ENCODE data around the gene FOXF2.

Gene FOXF2

GRCh38 chr6:1415416-1416063 is 26.2 kb downstream of the FOXF2 start:
- no peak for DNase-seq

- no peak for DNase-seq
These were observed 26.9 kb downstream of the FOXF2 start for GRCh38 chr6:1416191-1416760.

GRCh38 chr6:1416820-1417219 is 27.4 kb downstream of the FOXF2 start:
- no peak for DNase-seq

- no peak for DNase-seq
These were observed 28.3 kb downstream of the FOXF2 start for GRCh38 chr6:1417718-1418117.

- no peak for DNase-seq
These were observed 29.3 kb downstream of the FOXF2 start for GRCh38 chr6:1418471-1419191.

GRCh38 chr6:1420382-1420781 is 31.0 kb downstream of the FOXF2 start:
- no peak for DNase-seq

- DNase-seq = no peak
These were observed 32.9 kb downstream of the FOXF2 start for GRCh38 chr6:1422290-1422689.

GRCh38 chr6:1423578-1423977 is 34.2 kb downstream of the FOXF2 start:
- peak; percentile 28 for DNase-seq

GRCh38 chr6:1424306-1424927 is 35.0 kb downstream of the FOXF2 start:
- DNase-seq = peak; percentile 56

- peak; percentile 9 for DNase-seq
These were observed 37.0 kb downstream of the FOXF2 start for GRCh38 chr6:1426416-1426815.

GRCh38 chr6:1435806-1436205 is 46.4 kb downstream of the FOXF2 start:
- DNase-seq = no peak

GRCh38 chr6:1436334-1437306 is 47.2 kb downstream of the FOXF2 start:
- DNase-seq = peak; percentile 62

GRCh38 chr6:1437553-1438406 is 48.4 kb downstream of the FOXF2 start:
- no peak for DNase-seq

GRCh38 chr6:1438471-1438881 is 49.1 kb downstream of the FOXF2 start:
- no peak for DNase-seq

GRCh38 chr6:1439349-1439748 is 50.0 kb downstream of the FOXF2 start:
- no peak for DNase-seq

- DNase-seq = no peak
These were observed 53.6 kb downstream of the FOXF2 start for GRCh38 chr6:1442929-1443328.

All from activated CD8-positive, alpha-beta memory T cell treated with anti-CD3 and anti-CD28 coated beads for 24 hours (primary cell).